HG03457 (cell line): ENCODE measurements around the gene SCARB1.

Experiments used
- ATAC-seq: cut with Tn5 transposase; IDR thresholded peaks from one replicate; pipeline ENCODE4 v1.9.1; 2021; ENCODE audit warnings: moderate number of reproducible peaks; ENCODE audit not compliant: unreplicated experiment

SCARB1 gene

DNA sequence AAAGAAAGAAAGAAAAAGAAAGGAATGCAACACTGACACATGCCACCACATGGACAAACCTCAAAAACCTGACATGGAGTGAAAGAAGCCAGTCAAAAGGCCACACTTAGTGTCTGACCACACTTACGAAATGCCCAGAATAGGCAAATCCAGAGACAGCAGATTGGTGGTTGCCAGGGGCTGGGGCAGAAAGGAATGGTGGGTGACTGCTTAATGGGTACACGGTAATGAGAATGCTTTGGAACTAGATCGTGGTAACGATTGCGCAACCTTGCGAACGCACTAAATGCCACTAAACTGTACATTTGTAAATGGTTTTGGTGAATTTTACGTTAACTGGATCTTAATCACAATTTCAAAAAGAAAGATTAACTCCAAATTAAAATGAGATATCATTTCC is 39.5 kb downstream of the SCARB1 start:
- ATAC-seq: no peak

DNA sequence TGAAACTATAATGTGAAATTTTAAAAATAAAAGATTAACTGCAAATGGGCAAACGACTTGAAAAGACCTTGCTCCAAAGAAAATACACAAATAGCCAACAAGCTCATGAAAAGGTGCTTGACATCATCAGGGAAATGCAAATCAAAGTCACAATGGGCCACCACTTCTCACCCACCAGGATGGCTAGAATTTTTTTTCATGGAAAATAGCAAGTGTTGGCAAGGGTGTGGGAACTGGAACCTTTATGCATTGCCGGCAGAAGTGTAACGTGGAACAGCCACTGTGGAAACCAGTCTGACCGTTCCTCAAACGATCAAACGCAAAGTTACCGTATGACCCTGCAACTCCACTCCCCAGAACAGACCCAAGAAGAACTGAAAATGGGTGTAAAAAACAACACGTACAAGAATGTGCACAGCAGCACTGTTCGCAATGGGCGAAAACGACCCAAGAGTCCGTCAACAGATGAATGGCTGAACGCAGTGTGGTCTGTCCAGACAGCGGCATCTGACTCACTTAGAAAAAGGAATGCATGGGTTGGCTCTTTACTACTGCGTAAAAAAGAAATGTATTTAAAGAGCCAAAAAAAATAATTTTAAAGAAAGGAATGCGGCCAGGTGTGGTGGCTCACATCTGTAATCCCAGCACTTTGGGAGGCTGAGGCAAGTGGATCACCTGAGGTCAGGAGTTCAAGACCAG is 40.2 kb downstream of the SCARB1 start:
- ATAC-seq: no peak

DNA sequence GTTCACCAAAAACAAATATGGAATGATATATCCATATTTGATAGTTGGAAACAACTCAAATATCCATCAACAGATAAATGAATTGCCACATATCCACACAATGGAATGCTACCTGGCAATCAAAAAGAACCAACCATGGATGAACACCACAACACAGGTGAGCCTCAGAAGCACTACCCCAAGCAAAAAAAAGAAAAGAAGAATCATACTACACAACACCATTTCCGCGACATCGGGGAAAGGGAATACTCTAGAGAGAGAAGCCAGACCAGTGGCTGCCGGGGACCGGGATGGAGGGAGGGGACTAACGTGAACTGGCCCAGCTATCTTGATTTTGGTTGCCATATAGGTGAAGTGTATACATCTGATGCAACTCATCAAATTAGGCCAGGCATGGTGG is 41.4 kb downstream of the SCARB1 start:
- no peak for ATAC-seq

DNA sequence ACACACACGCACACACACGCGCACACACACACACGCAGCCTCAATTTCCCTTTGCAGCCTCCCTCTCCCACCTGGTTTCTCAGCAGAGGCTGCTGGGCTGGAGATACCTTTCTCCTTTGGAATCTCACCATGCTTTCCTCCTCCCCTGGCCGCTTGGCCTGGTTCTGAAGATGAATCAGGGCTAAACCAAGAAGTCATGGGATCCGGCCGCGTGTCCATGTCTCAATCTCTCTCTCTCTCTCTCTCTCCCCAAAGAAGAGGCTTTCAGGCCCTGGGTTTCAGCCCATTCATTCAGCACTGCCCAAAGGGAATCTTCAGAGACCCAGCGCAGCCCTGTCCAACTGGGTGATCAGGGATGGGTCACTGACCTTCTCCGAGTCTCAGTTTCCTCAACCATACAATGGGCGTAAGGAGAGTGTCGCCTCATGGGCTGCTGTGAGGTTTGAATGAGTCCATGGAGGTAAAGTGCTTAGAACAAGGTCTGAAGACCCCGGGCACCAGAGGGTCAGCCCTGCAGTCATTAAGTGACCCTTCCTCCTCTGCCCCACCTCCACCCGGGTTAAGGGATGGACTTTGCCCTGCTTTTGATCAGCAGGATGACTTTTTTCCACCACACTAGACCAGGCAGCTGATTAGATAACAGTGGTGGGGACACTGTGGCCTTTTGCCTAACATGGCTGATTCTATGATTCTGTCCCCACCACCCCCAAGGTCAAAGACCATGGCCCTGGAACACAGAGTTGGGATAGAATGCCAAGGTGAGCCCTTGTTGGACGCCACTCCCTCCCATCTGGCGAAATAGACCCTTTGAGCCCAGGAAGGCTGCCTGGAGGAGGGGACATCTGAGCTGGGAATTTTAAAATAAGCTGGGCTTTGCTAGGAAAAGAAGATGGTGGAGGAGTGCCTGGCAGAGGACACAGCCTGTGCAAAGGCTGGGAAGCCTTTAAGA is 42.1 kb downstream of the SCARB1 start:
- ATAC-seq: no peak

DNA sequence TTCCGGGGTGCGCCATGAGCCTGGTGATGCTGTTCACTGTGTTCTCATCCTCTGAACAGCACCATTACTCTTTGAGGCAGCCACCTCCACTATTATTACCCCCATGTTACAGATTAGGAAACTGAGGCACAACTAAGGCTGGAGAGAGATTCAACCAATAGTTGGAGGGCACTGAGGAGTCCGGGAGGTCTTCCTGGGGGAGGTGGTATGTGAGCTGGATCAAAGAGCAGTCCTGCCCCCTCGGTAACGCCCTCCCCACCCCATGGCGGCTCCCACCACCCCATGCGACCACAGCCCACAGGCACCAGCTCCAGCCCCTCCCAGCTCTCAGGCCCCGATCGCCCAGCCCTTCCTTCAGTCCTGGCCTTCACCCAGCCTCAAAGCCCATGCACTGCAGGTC is 43.5 kb downstream of the SCARB1 start:
- ATAC-seq: no peak

DNA sequence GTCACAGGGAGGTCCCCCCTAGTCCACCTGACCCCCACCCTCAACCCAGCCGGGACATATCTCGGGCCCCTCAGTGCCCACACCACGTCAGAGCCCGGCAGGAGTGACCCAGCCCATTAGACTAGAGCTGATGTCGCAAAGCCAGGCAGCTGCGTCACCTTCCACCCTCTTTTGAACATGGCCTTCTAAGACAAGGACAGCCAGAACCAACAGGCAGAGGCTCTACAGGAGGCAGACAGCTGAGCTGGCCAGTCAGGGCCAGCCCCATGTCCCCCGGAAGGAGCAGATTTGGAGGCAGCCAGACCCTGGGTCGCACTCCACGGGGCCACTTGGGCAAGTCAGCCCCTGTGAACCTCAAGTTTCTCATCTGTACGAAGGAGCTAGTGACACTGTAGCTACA is 44.1 kb downstream of the SCARB1 start:
- ATAC-seq: no peak

DNA sequence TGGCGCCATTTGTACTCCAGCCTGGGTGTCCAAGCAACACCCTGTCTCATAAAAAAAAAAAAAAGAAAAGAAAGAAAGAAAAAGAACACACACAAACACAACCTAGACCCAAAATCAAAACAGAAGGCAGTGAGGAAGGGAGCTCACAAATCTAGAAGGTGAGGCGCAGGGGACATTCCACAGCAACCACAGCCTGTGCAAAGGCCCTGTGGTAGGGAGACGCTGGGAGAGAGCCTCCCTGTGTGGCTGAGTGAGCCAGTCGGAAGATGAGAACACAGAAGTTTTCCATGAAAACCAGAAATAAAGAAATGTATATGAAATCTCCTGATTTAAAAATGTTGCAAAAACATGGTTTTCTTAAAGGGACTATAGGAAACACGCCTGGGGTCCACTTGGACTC is 44.6 kb downstream of the SCARB1 start:
- no peak for ATAC-seq

DNA sequence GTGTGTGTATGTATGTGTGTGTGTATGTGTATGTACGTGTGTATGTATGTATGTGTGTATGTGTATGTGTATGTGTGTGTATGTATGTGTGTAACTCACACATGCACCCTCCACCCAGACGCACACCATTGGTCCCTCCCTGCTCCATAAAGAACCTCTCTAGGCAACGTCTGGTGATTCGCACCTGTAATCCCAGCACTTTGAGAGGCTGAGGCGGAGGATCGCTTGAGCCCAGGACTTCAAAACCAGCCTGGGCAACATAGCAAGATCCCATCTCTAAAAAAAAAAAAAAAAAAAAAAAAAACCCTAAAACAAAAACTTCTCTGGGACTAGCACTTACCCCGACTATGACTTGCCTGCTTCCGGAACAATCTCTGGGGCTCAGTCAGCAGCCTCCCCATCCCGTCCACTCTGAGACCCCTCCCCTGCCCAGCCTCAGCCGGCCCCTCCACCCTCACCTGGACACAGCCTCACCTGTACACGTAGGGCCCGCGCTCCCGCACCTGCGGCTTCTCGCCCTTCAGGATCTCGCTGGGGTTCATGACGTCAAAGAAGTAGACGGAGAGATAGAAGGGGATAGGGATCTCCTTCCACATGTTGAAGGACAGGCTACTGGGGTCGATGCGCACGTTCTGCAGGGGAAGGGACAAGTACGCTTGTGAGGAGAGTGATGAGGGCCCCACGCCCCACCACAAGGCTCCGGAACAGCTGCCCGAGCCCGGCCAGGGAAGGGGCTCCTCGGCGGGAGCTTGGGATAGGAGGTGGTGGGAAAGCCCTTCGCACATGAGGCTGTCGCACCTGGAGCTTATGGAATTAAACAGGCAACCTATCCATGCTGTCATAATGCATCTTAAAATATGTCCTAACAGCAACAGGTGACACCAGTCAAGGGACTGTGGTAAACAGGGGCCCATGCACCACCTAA is 46.3 kb downstream of the SCARB1 start:
- ATAC-seq: no peak

DNA sequence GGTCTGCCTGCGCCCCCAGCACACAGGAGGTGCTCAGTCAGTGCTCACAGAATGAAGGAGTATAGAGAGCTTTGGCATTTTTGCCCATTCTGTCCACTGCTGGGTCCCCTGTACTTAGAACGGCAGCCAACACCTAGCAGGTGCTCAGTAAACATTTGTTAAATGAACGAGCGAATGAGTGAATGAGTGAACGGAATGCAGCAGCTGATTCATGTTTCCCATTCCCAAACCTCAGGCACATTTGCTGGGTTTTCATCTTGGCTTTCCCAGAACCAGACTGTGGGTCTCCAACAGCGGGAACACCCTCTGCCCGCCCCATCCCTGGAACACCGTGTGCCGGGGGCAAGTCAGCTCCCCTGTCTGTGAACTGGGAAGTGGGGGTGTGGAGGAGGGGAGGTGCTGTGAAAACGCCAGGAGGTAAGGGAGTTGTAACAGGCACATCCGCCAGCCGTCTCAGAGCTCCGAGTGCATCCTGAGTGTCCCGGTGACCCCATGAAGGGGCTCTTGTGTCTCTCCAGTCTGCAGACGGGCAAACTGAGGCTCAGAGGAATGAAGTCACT is 47.3 kb downstream of the SCARB1 start:
- no peak for ATAC-seq

DNA sequence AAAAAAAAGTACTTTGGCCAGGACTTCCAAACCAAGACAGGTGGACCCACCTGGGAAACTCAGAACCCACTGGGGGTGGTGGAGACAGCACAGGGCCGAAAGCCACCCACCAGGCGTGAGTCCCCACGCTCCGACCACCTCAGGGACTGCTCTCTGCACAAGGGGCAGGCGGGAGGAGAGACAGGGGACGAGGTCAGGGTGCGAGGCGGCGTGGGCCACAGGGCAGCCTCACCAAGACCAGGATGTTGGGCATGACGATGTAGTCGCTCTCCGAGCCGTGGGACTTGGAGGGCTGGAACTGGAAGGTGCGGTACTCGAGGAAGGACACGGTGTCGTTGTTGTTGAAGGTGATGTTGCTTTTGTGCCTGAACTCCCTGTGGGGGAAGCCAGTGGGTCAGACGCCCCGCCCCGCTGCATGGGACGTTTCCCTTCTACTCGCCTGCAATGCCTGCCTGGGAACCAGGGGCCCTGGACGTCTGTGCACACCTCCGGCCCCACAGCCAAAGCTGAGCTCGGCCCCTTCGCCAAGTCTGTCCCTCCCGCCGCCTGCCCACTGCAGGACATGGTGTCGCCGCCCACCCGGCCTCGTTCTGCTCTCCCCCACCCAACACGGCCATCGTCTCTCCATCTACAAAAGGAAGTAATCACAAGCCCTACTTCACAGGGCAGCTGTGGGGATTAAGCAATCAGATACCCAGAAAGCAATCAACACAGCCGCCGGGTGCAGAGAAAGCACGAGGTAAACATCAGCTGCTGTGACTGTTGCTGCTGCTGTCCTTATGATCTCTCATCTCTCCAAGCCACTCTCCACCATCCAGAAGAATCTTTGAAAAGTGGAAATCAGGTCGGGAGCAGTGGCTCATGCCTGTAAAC is 48.7 kb downstream of the SCARB1 start:
- no peak for ATAC-seq

DNA sequence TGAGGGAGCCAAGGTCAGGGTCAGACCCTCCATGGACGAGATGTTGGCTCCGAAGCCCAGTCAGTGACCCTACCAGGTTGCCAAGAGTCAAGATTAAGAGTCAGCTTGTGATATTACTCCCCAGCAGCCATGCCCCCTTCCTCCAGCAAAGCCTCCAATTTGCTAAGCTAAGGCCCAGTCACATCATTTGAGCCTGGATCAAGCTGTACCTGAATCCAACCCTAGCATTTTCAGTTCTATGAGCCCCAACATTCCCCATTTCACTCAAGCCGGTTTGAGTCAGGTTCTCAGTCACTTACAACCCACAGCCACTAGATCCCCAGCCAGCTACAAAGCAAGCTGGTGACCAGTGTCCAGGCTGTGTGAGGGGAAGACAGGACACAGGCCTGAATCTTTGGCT is 49.9 kb downstream of the SCARB1 start:
- ATAC-seq: no peak

DNA sequence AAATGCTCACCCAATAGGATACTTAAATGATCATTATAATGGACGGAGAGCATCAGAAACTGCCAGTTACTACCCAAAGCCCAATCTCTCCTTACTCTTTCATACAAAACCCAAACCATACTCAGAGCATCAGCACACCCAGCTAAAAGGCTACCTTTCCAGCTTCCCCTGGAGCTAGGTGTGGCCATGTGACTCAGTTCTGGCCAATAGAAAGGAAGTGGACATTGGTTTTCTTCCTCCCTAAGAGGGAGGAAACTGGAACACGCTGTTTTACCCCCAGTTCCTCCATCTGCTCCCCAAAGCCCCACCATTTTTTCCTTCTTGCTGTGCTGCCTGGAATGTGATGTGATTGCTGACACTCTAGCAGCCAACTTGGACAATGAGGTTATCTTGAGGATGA is 50.7 kb downstream of the SCARB1 start:
- ATAC-seq: no peak

DNA sequence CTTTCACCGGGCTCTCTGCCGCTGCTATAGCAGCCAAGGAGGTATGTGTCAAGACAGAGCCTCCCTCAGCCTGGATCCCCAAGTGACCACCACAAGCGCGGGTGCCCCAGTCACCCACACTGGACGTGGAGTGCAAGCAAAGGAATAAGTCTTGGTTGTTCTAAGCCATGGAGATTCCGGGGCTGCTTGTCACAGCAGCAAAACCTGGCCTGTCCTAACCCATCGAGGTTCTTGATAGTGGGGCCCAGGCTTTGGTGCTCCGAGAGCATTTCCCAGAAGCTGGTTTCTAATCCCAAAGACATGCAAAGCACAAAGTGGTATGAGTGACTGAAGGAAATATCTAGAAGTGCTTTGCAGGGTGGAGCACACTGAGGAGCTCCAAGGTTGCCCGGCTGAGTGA is 51.3 kb downstream of the SCARB1 start:
- ATAC-seq: no peak

DNA sequence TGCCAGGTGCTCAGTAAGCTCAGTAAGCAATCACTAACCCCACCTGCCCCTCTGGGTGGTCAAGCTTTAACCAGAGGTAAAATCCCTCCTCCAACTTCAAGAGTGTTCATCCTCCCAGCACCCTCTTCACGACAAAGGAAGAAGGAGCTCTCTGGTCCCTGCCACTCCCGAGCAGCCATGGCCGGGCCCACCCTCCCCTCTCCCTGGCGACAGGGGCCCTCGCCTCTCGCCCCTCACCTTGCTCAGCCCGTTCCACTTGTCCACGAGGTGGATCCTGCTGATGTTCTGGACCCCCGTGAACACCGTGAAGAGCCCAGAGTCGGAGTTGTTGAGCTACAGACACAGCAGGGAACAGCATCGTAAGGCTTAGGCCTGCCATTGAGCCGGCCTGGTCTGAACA is 52.0 kb downstream of the SCARB1 start:
- ATAC-seq: no peak

DNA sequence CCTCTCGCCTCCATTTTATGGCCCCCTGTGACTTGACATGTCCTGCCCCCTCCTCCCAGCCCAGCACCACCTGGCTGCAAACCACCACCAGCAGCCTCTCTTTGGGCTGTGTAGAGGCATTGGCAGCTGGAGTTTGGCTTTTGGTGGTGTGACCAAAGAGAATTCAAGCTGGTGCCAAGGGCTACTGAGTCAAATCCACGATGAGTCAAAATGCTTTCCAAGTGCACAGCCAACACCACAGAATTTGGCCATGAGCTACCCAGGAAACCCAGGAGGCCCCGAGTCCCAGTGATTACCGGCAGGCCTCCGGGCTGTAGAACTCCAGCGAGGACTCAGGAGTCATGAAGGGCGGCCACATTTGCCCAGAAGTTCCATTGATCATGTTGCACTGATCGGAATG is 53.8 kb downstream of the SCARB1 start:
- ATAC-seq: no peak

DNA sequence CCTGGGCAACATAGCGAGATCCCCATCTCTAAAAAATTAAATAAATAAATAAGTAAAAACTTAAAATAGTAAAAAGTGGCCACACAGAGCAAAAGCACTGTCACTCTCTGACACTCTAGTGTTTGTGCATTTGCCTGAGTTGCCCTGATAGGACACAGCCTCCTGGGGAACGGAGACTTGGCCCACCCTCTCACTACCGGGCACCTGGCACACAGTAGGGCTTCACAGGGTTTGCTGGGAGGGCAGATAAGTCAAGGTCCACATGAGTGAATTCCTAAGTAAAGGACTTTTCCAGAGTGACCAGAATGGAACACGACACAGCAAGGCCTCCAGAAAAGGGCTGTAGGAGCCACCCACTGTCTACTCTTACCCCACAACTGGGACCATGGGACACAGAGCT is 54.3 kb downstream of the SCARB1 start:
- ATAC-seq: no peak

DNA sequence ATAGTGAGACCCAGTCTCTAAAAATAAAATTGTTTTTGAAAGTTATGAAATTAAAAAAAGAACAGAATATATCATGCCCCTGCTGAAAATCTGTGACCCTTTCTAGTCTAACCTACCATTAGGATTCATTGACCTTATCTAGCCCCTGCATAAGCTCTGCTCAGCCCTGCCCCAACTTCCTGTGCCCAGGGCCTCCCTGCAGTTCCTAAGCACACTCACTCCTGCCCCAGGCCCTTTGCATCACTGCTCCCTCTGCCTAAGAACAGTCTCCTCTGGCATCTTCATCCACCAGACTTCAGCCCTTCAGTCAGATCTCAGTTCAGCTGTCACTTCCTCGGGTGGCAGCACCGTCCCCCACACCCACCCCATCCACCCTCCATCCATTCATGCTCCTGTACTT is 55.4 kb downstream of the SCARB1 start:
- no peak for ATAC-seq

DNA sequence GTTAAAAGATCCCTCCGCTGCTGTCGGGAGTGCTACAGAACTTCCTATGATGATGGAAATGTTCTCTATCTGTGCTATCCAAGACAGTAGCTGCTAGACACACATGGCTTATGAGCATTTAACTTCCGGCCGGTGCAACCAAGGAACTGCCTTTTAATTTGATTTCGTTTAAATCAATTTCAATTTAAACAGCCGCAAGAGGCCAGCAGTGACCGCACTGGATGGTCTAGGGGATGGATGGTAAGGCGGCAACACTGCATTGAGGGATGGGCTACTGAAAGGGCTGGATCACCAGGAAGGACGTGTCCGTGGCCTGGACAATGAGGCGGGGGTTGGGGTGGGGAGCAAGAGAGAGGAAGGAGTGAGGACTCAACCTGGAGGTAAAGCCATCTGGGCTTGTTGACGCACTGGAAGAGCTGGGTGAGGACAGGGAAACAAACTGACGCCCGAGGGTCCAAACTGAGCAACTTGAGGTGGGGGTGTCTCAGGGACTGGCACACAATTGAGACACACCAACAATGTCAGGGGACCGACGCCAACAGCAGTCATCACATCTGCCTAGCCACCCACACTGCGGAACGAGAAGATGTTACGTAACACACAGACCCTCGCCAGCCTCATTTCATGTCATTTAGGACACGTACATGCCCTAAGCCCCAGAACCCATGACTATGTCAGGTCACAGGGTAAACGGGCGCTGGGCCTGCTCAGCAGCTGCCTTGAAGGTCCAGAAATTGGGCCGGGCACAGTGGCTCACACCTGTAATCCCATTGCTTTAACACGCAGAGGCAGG is 57.6 kb downstream of the SCARB1 start:
- ATAC-seq: no peak

DNA sequence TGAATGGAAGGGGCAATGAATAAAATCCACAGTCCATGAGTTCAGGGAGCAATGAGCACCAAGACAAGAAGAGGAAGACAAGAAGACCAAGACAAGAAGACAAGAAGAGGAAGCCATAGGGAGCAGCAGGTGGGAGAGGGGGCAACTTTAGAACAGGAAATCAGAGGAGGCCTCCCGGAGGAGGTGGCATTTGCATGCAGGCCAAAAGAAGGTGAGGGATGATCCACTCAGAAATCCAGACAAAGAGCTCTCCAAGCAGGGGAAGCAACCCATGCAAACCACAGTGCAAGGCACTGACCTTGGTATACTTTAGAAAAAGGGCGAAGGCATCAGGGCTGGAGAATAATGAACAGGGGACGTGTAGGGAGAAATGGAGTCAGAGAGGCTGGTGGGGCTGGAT is 58.6 kb downstream of the SCARB1 start:
- no peak for ATAC-seq
